HG02571 (cell line): ENCODE measurements around the gene TNS2.
"Not testable (repeated sequence)": the region's sequence is repeated elsewhere in the genome, so short reads cannot be mapped to it uniquely, and the experiment has no call there.

Experiments used
- ATAC-seq: cut with Tn5 transposase; IDR thresholded peaks from one replicate; pipeline ENCODE4 v1.9.1; 2021; ENCODE audit warnings: mild to moderate bottlenecking, moderate library complexity; ENCODE audit not compliant: unreplicated experiment

TNS2 gene

GRCh38 chr12:53094394-53094787, 44.5 kb downstream of the TNS2 start:
- ATAC-seq, result no peak

- not testable (repeated sequence) for ATAC-seq
Measured at GRCh38 chr12:53094796-53095595, 45.1 kb downstream of the TNS2 start.

GRCh38 chr12:53095596-53095895, 45.7 kb downstream of the TNS2 start:
- ATAC-seq, result not testable (repeated sequence)

GRCh38 chr12:53096089-53096741, 46.4 kb downstream of the TNS2 start:
- ATAC-seq, result no peak

GRCh38 chr12:53096759-53097158, 46.9 kb downstream of the TNS2 start:
- no peak for ATAC-seq

- ATAC-seq, result no peak
Measured at GRCh38 chr12:53097207-53097563, 47.3 kb downstream of the TNS2 start.

- ATAC-seq, result no peak
Measured at GRCh38 chr12:53097564-53098353, 47.9 kb downstream of the TNS2 start, which contains the start of gene IGFBP6. TSS of gene IGFBP6 (plus strand) at chr12:53097667. CDS start at chr12:53097718, 51 bp downstream.

- no peak for ATAC-seq
Measured at GRCh38 chr12:53098354-53098981, 48.6 kb downstream of the TNS2 start.

GRCh38 chr12:53099071-53099882, 49.4 kb downstream of the TNS2 start:
- no peak for ATAC-seq

GRCh38 chr12:53100466-53101151, 50.7 kb downstream of the TNS2 start:
- ATAC-seq, result no peak

- ATAC-seq, result no peak
Measured at GRCh38 chr12:53101266-53101665, 51.4 kb downstream of the TNS2 start.

- ATAC-seq, result no peak
Measured at GRCh38 chr12:53101931-53102781, 52.3 kb downstream of the TNS2 start.

- ATAC-seq, result no peak
Measured at GRCh38 chr12:53102883-53103807, 53.3 kb downstream of the TNS2 start, which contains the start of gene SOAT2. TSS of gene SOAT2 (plus strand) at chr12:53103486. CDS start at chr12:53103578, 92 bp downstream.

GRCh38 chr12:53103860-53104305, 54.0 kb downstream of the TNS2 start:
- no peak for ATAC-seq

- no peak for ATAC-seq
Measured at GRCh38 chr12:53105256-53105655, 55.4 kb downstream of the TNS2 start.

- no peak for ATAC-seq
Measured at GRCh38 chr12:53105712-53106439, 56.0 kb downstream of the TNS2 start.

- no peak for ATAC-seq
Measured at GRCh38 chr12:53107122-53107521, 57.3 kb downstream of the TNS2 start.
